Ecto neural progenitor cell (in vitro differentiated cells): ENCODE data around the gene SCML1.

Experiments
- DNase-seq: peaks from one replicate; pipeline ENCODE4 v3.0.0-alpha.2; 2018; ENCODE audit warnings: low spot score

Gene SCML1

DNA sequence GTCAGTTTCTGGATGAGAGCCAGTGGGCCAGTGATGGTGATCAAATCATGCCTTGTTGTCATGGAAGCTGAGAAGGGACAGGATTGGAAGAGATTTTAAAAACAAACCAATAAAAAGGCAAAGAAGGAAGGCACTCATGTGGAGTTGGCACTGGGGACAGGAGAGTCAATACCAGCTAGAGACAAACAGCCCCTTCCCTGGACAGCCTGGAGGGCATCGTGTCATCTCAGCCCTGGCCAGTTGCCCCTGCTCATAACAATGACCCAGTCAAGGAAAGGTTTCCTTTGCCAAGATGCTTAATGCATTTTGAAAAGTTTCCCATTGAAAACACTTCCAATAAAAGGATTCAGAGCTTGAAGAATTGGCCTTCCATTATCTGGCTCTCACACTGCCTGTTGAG, 55.5 kb downstream of the SCML1 start:
- DNase-seq = no peak

DNA sequence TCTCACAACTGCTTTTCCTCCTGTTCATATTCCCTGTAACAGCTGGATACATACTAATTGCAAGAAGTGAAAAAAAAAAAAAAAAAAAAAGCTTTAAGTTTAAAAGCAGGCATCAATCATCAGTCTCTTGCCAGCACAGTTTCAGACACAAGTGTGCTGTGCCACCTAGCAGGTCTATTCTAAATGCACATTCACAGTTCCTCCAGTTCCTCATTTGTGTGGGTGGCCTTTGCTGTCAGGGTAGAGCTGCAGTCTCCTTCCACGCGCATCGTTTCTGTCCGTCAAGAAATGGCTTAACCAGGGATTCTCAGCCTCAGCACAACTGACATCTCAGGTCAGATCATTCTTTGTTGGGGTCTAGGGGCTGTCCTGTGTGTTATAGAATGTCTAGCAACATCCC, 61.6 kb downstream of the SCML1 start:
- DNase-seq = no peak

DNA sequence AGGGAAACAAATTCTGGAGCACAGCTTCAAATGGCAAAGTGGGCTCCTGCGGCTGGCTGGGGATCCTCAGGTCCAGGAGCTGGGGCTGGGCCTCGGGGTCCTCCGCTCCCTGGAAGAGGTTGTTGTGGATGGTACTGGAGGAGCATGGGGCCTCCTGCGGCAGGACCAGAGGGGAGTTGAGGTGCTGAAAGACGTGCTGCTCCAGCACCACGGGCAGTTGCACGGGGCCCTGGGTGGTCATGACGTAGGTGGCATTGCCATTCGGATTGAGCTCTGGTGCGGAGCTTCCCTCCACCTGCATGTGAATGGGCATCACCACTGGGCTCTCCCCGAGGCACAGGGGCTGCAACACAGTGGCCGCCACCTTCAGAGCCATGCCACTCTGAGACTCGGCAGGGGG, 64.1 kb downstream of the SCML1 start:
- no peak for DNase-seq

DNA sequence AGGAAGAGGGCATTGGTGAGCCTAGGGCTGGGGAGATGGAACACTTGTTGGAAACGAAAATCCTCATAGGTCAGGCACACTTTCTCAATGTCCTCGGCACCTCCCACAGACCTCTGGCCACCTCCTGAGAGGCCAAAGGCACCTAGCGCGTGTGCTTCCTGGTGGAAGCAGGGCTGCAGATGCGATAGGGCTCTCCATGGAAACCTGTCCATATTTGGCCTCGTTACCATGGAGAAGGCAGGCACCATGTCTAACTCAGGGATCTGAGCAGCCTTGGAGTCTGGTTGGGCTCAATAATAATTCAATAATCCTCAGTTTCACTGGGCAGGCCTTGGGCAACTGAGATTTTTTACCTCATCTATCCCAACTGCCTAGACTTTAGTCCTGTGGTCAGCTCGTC, 65.5 kb downstream of the SCML1 start:
- DNase-seq = no peak

DNA sequence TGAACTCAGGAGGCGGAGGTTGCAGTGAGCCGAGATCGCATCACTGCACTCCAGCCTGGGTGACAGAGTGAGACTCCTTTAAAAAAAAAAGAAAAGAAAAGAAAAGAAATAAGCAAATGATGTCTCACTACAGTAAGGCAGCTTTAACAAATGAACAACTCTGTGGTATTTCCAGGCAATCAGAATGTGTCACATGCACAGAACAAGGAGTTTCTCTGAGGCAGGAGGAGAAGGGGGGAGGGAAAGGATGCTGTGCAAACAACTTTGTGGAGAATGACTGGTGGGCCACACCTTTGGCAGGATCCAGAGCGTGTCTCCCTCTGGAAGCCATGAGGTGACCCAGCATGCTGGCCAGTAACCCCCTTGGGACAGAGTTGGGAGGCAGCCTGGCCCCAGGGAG, 66.2 kb downstream of the SCML1 start:
- no peak for DNase-seq
